ENCODE measurements around the gene SUSD5. TPM values are rescaled to one million over a fixed set of nuclear protein-coding genes. Genes with fewer than 3 reads are reported as not detected.

The SUSD5 gene
- total and polyA plus RNA-seq, 2 of the 4 experiments (the other 2 are of a cell fraction) = 1.4 to 2.9 TPM

GRCh38 chr3:33260104-33260503, 41.5 kb upstream of the SUSD5 start:
- ChIA-PET POLR2A (ENCODE audit: unreplicated experiment) (no interaction called here), CTCF (no interaction called here)
- Histone ChIP-seq H2AK9ac (replicated peaks; ENCODE audit: low read depth, low read length, poor library complexity) (no peak overlapping the region), H3K4me2 (ENCODE audit: low read depth, low read length) (no peak overlapping the region), H3K18ac (ENCODE audit: low read depth, low read length) (no peak overlapping the region), H2BK120ac (ENCODE audit: low read depth, low read length) (no peak overlapping the region), H2AFZ (replicated peaks; ENCODE audit: low read length, poor library complexity) (no peak overlapping the region), H3K4me1 (ENCODE audit: control insufficient read depth, insufficient read depth, low read length) (no peaks in the 10 kb centered on the region), H4K91ac (ENCODE audit: insufficient read depth, low read depth, low read length) (no peak overlapping the region), H3K9me1 (ENCODE audit: insufficient read depth, low read length) (no peaks in the 10 kb centered on the region), H3K36me3 (ENCODE audit: control insufficient read depth, insufficient read depth, low read length) (no peaks in the 10 kb centered on the region), H4K5ac (ENCODE audit: low read depth, low read length) (no peak overlapping the region), H3K56ac (ENCODE audit: extremely low read depth, insufficient read depth, low read length) (no peak overlapping the region), H3K9me3 (ENCODE audit: control insufficient read depth, insufficient read depth, low read length) (no peaks in the 10 kb centered on the region), H3K4ac (ENCODE audit: low read depth, low read length) (no peak overlapping the region), H2BK20ac (ENCODE audit: low read depth, low read length) (no peak overlapping the region), H3K23ac (ENCODE audit: low read depth, low read length) (no peak overlapping the region), H2BK15ac (ENCODE audit: low read depth, low read length) (no peak overlapping the region), H3K79me1 (ENCODE audit: low read depth in 1 of 2, low read length in 2 of 2) (no peaks in the 10 kb centered on the region), H3K27ac (ENCODE audit: insufficient read depth, low read length) (no peak overlapping the region), H3K9ac (ENCODE audit: low read depth, low read length) (no peak overlapping the region), H3K27me3 (ENCODE audit: control insufficient read depth, insufficient read depth, low read length) (no peaks in the 10 kb centered on the region), H4K20me1 (ENCODE audit: insufficient read depth, low read length) (no peaks in the 10 kb centered on the region), H2BK5ac (ENCODE audit: low read depth, low read length, poor library complexity, severe bottlenecking) (no peak overlapping the region), H3K14ac (replicated peaks; ENCODE audit: low read depth, low read length) (no peak overlapping the region), H2AK5ac (ENCODE audit: low read depth, low read length) (no peak overlapping the region), H4K8ac (ENCODE audit: low read depth in 2 of 2, low read length in 2 of 2) (no peak overlapping the region), H3K4me3 (ENCODE audit: insufficient read depth, low read depth, low read length) (no peak overlapping the region)
- dilution Hi-C loops (cut with HindIII; ENCODE audit: low sequenced_read_pairs, unreplicated experiment) (no loop called here), intact Hi-C loops (cut with micrococcal nuclease) (no loop called here), in situ Hi-C loops (cut with MboI; ENCODE audit: low sequenced_read_pairs) (no loop called here)
- no CpG with 5 or more reads among the region's 5 CpGs for WGBS, 2 experiments (ENCODE audit: extremely low coverage in 2 of 2, insufficient read length in 1 of 2)
- ATAC-seq (ENCODE audit: low read depth) (no peak), DNase-seq (no peak)
- no TSS peak for BruUV-seq (replicated peaks)
- no peak for TF ChIP-seq FOS (IDR thresholded peaks at IDR 0.05; ENCODE audit: low read depth, low read length)
- no peak for TF ChIP-seq MAFK (IDR thresholded peaks at IDR 0.05; ENCODE audit: low read depth, low read length)
- TF ChIP-seq CEBPB (IDR thresholded peaks at IDR 0.05; ENCODE audit: low read depth, low read length) = no peak
- TF ChIP-seq ELK1 (IDR thresholded peaks at IDR 0.05; ENCODE audit: borderline replicate concordance, low read depth, low read length) = no peak
- TF ChIP-seq SMC3 (IDR thresholded peaks at IDR 0.05; ENCODE audit: low read depth, low read length) = no peak
- TF ChIP-seq POLR2A (IDR thresholded peaks at IDR 0.05; ENCODE audit: low read depth, low read length) = no peak
- no peak for TF ChIP-seq MXI1 (IDR thresholded peaks at IDR 0.05; ENCODE audit: borderline replicate concordance, low read depth, low read length)
- TF ChIP-seq RFX5 (IDR thresholded peaks at IDR 0.05; ENCODE audit: low read depth, low read length) = no peak
- no peak for TF ChIP-seq CHD1 (IDR thresholded peaks at IDR 0.05; ENCODE audit: low read depth, low read length)
- TF ChIP-seq NFE2L2 (IDR thresholded peaks at IDR 0.05; ENCODE audit: low read depth, low read length) = no peak
- TF ChIP-seq RAD21 (IDR thresholded peaks at IDR 0.05; ENCODE audit: low read length) = no peak
- no peak for TF ChIP-seq MAZ (IDR thresholded peaks at IDR 0.05; ENCODE audit: borderline replicate concordance, low read depth, low read length)
- no peak for TF ChIP-seq RCOR1 (IDR thresholded peaks at IDR 0.05; ENCODE audit: insufficient replicate concordance, low read length)
- no peak for TF ChIP-seq CTCF (conservative IDR thresholded peaks at IDR 0.05; ENCODE audit: low read depth, low read length)
- no peak for TF ChIP-seq BHLHE40 (IDR thresholded peaks at IDR 0.05; ENCODE audit: low read depth, low read length)
- TF ChIP-seq USF2 (IDR thresholded peaks at IDR 0.05; ENCODE audit: low read depth, low read length) = no peak

Measured in IMR-90 (cell line).